AG08396 (cell line): Measurements from ENCODE around the gene FAM78B.
A peak's percentile ranks its signal among the peaks of the same experiment; 100 is the strongest.

Source experiments
- DNase-seq: peaks from one replicate; pipeline ENCODE4 v3.0.0; 2012; ENCODE audit warnings: low spot score, mixed read lengths

FAM78B gene, protein sequence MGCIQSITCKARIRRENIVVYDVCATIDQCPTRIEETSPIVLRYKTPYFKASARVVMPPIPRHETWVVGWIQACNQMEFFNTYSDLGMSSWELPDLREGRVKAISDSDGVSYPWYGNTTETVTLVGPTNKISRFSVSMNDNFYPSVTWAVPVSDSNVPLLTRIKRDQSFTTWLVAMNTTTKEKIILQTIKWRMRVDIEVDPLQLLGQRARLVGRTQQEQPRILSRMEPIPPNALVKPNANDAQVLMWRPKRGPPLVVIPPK

DNA sequence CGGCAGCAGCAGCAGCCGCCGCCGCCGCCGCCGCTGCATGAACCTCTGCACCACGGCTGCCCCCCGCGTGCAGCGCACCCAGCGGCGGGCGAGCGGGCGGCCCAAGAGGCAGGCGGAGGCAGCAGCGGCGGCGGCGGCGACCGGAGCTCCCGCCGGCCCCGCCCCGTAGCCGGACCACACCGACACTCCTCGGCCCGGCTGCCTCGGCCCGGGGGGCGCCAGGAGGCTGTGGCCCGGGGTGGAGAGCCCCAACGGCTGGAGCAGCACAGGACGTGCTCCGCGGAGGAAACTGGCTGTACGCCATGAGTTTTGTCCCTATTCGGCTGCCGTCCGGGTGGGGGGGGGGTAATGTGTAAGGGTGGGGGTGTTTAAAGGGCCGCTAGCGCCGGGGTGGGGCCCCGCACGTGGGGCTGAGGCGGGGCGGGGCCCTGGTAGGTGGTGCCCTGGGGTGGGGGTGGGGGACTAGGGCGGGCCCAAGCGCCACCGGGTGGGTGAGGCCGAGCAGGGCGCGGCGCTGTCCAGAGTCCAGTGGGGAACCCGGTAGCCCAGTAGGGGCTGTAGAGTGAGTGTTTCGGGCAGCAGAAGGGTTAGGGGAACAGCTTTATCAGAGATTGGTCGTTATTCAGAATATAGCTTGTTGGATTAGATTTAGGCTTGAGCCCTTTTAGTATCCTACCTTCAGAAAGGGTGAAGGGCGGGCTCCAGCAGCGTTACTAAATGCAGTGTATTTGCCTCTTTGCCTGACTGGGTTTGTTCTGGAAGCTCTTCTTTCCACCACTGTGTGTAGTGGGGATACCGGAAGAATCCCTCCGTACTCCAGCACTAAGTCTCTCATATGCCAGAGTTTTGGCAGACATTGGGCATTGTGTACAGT lies at the start of gene FAM78B:
TSS of gene FAM78B (minus strand) at position 304 of the 874 bp plus-strand sequence. CDS start 753 bp downstream, outside the sequence.
- DNase-seq = peak; percentile 87

DNA sequence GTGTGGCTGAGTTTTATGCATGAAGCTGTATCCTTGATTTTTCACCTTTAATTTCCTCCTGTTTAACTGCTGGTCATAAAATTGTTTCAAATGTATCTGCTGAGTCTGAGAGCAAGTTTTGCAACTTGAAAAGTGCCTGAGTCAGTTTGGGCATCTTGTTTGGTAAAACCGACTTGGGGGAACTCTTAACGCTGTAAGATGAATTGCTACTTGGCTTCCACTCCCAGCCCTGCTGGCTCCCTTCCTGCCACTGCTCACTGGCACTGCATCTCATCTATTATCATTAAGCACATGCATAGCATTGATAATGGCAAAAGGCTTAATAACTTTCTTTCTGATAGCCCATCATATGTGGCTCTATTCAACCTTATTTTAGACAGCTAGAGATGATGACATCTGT lies 35.7 kb upstream of the FAM78B start:
- DNase-seq = no peak

DNA sequence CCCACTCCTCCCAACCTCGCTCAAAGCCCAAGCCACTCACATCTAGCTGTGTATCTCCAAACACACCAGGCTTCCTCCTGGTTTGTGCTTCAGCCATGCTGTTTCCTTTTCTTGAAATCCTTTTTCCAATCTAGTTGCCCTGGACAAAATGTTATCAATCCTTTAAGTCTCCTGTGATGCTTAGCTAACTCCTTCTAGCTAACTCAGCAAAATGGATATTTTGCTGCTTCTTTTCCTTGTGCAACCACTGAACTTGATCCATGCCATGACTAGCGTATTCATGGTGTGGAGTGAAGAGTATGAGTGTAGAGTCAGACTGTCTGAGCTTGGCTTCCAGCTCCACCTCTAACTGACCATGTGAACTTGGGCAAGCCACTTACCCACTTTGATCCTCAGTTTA lies 33.9 kb upstream of the FAM78B start:
- DNase-seq = no peak

DNA sequence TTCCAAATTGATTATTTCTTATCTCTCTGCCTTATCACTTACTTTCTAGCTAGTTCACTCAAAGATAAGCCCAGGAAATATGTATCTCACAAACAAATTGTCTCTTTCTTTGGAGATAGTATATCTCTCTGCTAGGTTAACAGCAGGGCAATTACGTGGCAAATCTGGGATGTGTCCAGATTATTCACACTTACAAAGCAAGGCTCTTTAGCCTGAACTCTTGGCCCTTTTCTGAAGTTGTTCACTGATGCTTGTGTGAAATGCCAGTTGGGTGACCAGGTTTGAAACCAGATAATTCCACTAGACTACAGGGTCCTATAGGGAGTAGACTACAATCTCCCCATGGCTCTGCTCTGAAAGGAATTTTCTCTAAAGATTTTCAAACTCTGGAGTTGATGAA lies 30.8 kb upstream of the FAM78B start:
- no peak for DNase-seq

DNA sequence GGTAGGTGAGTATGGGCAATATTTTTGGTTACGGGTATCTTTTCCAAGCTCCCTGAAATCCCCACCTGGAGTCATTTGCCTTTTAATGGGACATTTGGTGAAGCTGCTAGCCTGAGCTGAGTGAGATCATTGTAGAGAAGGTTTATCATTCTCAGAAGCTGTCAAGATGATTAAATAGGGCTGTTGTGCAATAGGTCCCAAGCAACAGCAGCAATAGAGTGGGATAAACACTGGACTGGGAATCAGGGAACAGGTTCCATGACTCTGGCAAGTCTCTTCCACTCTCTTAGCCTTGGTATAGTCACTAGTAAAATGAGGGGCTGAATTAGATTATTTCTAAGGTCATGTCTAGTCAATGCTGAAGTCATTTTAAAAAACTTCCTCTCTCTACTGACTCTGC lies 30.3 kb upstream of the FAM78B start:
- no peak for DNase-seq

DNA sequence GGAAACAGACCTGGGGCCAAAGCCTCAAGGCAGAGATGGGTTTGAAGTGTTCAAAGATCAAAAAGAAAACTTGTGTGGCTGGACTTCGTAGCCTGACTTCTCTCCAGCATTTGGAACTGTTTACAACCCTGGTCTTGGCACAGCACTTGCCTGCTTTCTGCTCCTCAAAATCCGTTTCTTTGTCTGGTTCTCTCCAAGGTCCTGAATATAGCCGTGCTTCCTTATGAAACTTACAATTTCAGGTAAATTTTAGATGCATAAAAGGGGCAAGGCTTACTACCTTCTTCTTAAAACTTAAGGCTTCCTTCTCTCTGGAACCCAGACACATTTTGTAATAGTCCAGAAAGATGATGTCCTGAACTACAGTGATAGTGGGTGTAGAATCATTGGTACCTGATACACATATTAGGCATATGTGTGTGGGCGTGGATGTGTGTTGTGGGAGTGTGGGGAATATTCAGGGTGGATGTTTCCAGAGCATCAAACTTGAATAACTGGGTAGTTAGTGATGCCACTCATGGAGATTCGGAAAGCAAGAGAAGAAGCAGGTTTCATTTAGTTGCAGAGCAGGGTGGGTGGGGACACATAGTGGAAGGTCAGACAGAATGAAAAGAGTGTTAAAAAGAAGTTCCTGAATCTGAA lies 26.4 kb upstream of the FAM78B start:
- DNase-seq = no peak

DNA sequence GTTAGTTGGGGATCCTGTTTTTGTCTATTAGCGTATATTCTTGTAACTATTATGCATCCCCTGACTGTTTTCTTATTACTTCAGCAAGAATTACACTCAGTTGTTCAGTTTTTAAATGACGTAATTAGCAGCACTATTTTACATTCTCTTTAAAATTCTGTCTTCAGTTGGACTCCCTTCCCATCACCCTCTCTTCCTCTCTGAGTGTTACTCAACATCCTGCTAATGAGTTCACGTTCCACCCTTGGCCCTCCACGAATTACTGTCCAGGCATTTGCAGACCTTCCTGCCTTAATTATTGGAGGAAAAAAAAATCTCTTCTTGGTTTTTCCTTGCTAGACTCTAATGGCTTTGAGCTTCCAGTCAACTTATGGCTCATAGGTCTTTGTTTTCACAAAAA lies 23.6 kb upstream of the FAM78B start:
- DNase-seq = no peak

DNA sequence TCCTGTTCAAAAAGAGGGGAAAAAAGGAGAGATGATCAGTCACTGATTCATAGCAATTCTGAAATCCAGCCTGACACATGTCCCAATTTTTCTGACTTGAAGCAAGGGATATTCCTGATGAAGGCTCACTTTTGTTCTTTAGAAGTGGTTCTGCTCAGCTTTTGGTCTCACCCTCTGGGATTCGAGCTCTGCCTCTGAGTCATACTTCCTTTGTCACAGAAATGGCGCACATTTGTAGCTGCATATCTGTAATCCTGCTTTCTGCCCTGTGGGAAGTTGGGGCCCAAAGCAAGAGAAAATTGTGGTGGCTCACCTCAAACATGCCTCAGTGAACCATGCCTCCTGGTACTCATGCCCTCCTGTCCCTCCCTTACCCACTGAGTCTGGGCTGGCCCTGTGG lies 22.3 kb upstream of the FAM78B start:
- DNase-seq = no peak

DNA sequence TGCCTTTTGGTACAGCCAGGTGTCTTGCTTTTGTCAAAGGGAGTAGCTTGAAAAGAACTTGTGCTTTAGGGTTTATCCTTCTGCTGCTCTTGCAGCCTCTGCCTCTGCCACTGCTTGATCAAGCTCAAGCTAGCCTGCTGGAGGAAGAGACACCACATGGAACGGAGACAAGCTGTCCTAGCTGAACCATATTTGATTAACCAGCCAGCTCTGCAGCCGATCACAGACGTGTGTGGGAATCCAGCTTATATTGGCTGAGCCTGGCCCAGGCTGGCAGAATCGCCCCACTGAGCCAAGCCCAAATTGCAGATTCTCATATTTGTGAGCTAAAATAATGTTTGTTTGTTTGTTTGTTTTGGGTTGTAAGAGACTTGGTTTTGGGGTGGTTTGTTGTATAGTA lies 18.7 kb upstream of the FAM78B start:
- no peak for DNase-seq

DNA sequence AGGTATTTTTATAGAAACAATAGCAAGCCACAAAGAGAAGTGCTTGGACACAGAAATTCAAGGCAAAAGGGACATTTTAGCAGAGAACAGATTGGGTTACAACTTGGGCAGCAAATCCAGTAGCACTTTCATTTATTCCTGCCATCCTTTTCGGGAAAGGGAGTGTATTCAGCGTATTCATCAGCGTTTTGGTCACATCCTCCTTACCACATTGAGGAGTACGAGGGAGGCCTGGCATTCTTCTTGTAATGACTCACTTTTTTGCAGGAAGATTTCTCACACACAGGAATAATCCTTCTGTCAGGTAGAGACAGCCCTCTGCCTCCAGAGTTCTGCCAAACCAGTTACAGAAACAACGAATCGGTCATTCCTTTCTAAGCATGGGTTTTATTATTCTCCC lies 18.1 kb upstream of the FAM78B start:
- DNase-seq = no peak

DNA sequence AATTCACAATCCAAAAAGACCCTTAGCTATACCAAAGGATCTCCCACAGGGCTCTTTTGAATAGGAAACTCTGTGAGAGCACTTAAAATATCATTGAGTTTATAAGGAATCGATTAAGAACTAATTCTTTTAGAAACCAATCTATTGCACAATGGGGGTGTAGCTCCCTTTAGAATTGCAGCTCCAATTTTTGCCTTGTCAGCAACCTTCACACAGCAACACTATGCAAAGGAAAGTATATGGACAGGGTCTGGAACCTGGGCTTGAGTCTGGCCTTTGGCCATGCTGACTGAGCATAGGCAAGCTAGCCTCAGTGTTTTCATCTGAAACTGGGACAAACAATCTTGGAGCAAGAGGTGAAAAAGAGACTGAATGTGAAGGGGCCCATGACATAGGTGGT lies 17.2 kb upstream of the FAM78B start:
- DNase-seq = no peak

DNA sequence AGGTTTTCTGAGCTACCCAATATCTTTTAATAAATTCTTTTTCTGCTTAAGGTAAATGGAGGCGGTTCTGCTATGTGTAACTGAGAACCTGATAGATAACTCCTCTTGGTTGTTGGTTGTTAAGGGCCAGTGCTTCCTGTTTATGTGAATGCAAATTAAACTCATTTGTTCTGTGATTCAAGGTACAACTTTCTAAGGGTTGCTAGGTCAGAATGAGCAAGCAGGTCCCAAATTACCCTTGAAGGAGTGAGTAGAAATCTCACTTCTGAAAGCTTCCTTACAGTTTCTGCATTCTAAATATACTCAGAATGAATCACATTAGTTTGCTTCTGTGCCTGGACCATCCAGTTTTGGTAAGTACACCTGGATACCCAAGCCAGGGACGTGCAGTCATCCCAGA lies 15.5 kb upstream of the FAM78B start:
- DNase-seq = no peak

DNA sequence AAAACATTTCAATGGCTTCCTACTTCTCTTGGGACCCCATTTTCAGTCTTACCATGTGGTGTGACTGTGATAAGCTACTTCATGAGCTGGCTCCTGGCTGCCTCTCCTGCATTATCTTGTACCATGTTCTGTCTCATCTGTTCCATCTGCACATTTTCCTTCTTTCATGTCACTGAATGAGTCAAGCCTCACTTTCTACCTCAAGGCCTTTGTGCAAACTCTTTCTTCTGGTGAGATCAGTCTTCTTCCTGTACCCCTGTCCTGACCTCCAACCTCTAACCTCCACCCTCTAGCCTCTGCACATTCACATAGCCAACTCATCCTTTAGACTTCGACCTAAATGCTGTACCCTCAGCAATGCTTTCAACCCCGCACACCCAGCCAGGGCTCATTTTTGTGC lies 9.6 kb upstream of the FAM78B start:
- no peak for DNase-seq

DNA sequence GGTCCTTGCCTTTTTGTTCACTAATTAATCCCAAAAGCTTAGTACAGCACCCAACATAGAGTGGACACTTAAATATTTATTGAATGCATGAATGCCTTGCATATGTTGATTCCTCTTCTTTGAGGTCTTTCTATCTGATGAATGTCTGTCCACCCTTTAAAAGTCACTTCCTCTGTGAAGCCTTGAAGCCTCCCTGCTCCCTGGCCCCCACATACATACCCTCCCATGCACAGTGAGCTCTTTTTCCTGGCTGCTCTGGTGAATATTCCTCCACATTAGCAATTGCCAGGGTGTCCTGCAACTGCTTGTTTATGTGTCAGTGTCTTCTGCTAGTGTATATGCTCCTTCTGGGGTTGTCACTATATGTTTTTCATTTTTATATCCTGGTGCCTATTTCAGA lies 8.2 kb upstream of the FAM78B start:
- DNase-seq = no peak

DNA sequence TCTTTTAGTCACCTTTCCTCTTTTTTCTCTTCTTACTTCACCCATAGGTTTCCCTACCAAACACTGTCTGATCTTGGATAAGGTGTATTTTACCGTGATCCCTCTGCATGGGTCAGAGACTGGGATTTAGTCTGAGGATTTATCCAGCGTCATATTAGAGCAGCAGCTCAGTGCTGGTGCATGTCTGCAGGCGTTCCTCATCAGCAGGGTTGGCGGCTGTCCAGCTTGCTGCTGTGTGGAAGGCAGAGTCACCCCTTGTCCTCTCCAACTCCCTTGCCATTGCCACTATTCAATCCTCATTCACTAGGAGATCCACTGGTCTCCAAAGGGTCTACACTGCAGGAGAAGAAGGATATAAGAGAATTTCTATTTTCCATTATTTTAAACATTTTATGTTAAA lies 7.3 kb upstream of the FAM78B start:
- DNase-seq = no peak

DNA sequence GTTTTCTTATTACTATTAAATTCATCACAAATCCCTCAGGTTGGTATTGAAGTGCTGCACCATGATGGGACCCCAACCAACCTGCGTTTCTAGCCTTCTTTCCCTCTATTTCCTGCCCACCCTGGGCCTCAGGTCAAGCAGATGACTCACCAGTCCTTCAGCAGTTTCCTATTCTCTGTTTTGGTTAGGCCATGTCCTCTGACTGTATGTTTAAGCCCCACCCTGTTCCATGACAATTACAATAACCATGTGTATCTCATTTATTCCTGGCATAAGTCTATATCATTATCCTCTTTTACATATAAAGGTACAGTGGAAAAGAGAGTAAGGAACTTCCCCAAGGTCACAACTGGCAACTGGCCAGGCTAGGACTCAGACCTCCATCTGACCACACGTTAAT lies 5.3 kb upstream of the FAM78B start:
- DNase-seq = no peak

DNA sequence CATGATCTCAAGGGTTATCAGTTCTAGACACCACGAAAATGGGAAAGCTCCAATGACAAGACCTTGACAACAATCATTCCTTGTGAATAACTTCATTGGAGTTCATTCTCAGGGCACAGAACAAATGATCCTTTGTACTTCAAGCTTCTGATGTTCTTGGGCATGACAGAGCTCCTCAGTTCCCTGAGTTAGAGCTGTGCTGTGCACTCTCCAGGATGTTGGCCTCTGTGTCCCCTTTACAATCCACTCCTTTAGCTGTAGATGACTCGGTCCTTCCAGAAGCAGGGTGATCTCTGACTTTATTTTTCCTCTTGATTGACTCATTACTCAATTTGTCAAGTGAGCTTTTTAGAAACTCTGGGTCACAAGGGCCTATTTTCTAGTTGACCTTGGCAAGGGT lies 3.9 kb upstream of the FAM78B start:
- DNase-seq = no peak

DNA sequence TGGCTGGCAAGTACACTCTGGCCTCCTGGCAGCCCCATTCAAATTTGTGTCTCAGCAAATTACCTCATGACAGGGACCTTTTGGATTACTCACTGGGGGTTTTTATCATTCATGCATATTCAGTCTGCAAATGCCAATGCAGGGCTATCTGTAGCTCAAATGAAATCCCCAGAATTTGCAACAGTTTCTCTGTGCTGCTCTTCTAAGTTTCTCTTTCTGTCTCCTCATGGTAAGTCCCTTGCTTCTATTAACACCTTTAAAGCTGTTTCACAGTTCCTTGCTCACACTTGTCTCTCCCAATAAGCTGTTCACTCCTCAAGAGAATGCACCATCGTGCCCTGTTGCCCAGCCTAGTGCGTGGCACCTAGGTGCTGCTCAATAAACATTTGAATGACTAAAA lies 3.3 kb upstream of the FAM78B start:
- no peak for DNase-seq

DNA sequence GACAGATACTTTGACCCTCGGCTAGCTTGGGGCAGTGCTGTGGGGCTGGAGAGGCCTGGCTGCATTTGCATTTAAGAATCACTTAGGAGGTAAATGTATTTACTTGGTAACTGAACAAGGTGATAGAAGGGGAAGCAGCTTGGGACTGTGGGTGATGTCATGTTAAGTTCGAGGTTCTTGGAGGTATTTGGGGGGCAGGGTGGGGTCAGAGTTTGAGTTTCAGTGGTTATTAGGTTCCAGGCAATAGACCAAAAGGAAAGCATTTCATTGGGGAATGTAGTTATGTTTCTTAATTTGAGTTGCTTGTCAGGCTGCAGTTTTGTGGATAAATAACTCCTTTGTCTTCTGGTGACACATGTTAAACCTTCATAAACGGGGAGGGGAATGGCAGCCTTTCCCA lies 2.4 kb upstream of the FAM78B start:
- no peak for DNase-seq

DNA sequence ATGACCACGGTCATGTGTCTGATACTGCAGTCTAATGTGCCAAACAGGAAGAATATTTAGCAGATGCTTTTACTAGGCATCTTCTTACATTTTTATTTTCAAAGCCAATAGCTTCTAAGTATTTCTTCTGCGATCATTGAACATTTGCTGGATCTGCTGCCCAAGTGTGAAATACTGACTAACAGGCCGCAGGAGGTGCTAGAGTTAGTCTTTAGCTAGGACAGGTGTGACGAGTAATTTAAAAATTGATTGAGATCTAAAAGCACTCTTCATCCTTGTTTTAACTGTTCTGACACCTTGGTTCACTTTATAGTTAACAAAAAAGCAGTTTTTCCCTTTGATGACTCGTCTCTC lies 748 bp upstream of the FAM78B start:
- no peak for DNase-seq

DNA sequence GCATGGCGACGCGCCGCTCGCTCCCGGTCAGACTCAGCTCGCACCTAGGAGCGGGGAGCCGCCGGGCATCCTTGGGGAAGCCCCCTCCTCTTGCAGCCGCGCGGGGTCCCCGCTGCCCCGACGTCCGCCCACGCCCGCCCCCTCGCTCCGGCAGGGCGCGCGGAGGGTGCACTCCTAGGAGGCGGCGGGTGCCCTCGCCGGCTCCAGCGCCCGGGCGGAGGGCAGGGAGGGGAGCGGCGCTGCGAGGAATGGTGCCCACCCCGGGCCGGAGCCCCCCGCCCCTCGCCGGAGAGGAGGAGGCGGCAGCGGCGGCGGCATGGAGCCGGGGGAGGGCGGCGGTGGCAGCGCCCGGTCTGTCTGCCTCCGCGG lies 488 bp downstream of the FAM78B start:
- no peak for DNase-seq

DNA sequence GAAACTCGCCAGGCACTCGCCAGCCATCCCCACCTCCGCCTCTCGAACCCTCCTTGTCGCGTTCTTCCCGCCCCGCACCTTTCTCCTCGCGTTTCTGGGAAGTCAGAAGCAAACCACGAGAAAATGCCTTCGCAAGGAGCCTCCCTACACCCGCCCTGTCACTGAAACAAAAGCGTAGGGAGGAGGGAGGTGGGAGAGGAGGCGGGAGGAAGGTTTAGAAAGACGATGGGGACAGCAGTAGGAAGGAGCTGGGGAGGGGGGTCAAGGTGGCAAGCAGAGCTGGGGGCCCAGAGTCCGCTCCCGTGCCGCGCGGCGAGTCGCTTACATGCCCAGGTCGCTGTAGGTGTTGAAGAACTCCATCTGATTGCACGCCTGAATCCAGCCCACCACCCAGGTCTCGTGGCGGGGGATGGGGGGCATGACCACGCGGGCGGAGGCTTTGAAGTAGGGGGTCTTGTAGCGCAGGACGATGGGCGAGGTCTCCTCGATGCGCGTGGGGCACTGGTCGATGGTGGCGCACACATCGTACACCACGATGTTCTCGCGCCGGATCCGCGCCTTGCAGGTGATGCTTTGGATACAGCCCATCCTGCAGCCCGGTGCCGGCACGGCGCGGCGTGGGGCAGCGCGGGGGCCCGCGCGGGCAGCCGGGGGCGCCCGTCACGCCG lies 1.0 kb downstream of the FAM78B start:
- peak; percentile 12 for DNase-seq
